Stimulated activated CD4-positive, alpha-beta T cell treated with anti-CD3 and anti-CD28 coated beads, Interleukin-1b, Interleukin-23, amount 100 ng/mL, for 24 hours (primary cell): ENCODE data around the gene IL13.
A peak's percentile ranks its signal among the peaks of the same experiment; 100 is the strongest.

Experiments used
- DNase-seq, 4 experiments: peaks; one replicate each; pipeline ENCODE4 v3.0.0-alpha.2; 2020; ENCODE audit warnings: low read depth in 4 of 4, low spot score in 1 of 4

The IL13 gene

GRCh38 chr5:132655821-132656773, 1.9 kb upstream of the IL13 start:
- peak in 2 of 4 experiments; percentile 20 to 36 for DNase-seq

- no peak for DNase-seq
Observed at GRCh38 chr5:132656774-132657355, 1.1 kb upstream of the IL13 start.

GRCh38 chr5:132658381-132659302, 669 bp downstream of the IL13 start:
- DNase-seq, result no peak

GRCh38 chr5:132659598-132660493, 1.9 kb downstream of the IL13 start:
- no peak for DNase-seq

GRCh38 chr5:132661231-132662003, 3.4 kb downstream of the IL13 start:
- DNase-seq, result no peak

- DNase-seq, result no peak
Observed at GRCh38 chr5:132662004-132662401, 4.0 kb downstream of the IL13 start.

- DNase-seq, result peak in 1 of 4 experiments; percentile 28
Observed at GRCh38 chr5:132662925-132663770, 5.2 kb downstream of the IL13 start.

GRCh38 chr5:132663771-132664695, 6.1 kb downstream of the IL13 start:
- DNase-seq, result no peak

- no peak for DNase-seq
Observed at GRCh38 chr5:132664696-132665209, 6.8 kb downstream of the IL13 start.

GRCh38 chr5:132665574-132666080, 7.7 kb downstream of the IL13 start:
- no peak for DNase-seq

GRCh38 chr5:132666310-132667123, 8.5 kb downstream of the IL13 start:
- no peak for DNase-seq

GRCh38 chr5:132667309-132667708, 9.3 kb downstream of the IL13 start:
- no peak for DNase-seq

- no peak for DNase-seq
Observed at GRCh38 chr5:132667761-132668705, 10.1 kb downstream of the IL13 start.

- DNase-seq, result no peak
Observed at GRCh38 chr5:132668706-132669454, 10.9 kb downstream of the IL13 start.

- DNase-seq, result no peak
Observed at GRCh38 chr5:132669455-132669820, 11.5 kb downstream of the IL13 start.
